Measurements from ENCODE around the gene NF2.
"Not testable (repeated sequence)": the region's sequence is repeated elsewhere in the genome, so short reads cannot be mapped to it uniquely, and the experiment has no call there.

Gene NF2

GRCh38 chr22:29597871-29598683 is 5.4 kb upstream of the NF2 start:
- not testable (repeated sequence) for DNase-seq

GRCh38 chr22:29598684-29599020 is 4.8 kb upstream of the NF2 start:
- no peak for DNase-seq

- DNase-seq, result no peak
Measured at GRCh38 chr22:29604076-29604360, 585 bp downstream of the NF2 start.

- no peak for DNase-seq
Measured at GRCh38 chr22:29605527-29605850, 2.1 kb downstream of the NF2 start.

- no peak for DNase-seq
Measured at GRCh38 chr22:29606320-29606719, 2.9 kb downstream of the NF2 start.

- no peak for DNase-seq
Measured at GRCh38 chr22:29607426-29607825, 4.0 kb downstream of the NF2 start.

GRCh38 chr22:29609139-29609538 is 5.7 kb downstream of the NF2 start:
- no peak for DNase-seq

GRCh38 chr22:29610780-29611179 is 7.3 kb downstream of the NF2 start:
- no peak for DNase-seq

- DNase-seq, result no peak
Measured at GRCh38 chr22:29615705-29616327, 12.4 kb downstream of the NF2 start.

GRCh38 chr22:29617922-29618629 is 14.6 kb downstream of the NF2 start:
- peak; percentile 85 for DNase-seq

- no peak for DNase-seq
Measured at GRCh38 chr22:29621761-29622526, 18.5 kb downstream of the NF2 start.

- DNase-seq, result no peak
Measured at GRCh38 chr22:29623059-29623458, 19.6 kb downstream of the NF2 start.

GRCh38 chr22:29623553-29624169 is 20.2 kb downstream of the NF2 start:
- no peak for DNase-seq

- DNase-seq, result no peak
Measured at GRCh38 chr22:29625090-29625825, 21.8 kb downstream of the NF2 start.

- no peak for DNase-seq
Measured at GRCh38 chr22:29626497-29627195, 23.2 kb downstream of the NF2 start.

- no peak for DNase-seq
Measured at GRCh38 chr22:29627196-29627535, 23.7 kb downstream of the NF2 start.

- DNase-seq, result no peak
Measured at GRCh38 chr22:29628996-29629902, 25.8 kb downstream of the NF2 start.

GRCh38 chr22:29629903-29630516 is 26.6 kb downstream of the NF2 start:
- DNase-seq, result no peak

GRCh38 chr22:29630987-29631386 is 27.6 kb downstream of the NF2 start:
- DNase-seq, result no peak

GRCh38 chr22:29631725-29632124 is 28.3 kb downstream of the NF2 start:
- DNase-seq, result no peak

All from DMS79 (cell line).